Measurements from ENCODE around the gene BRSK1.

BRSK1 gene

GRCh38 chr19:55339889-55340783 lies 56.3 kb downstream of the BRSK1 start:
- DNase-seq = no peak

- DNase-seq = no peak
These were observed 57.0 kb downstream of the BRSK1 start for GRCh38 chr19:55340784-55341147.

- DNase-seq = peak; percentile 89
These were observed 57.4 kb downstream of the BRSK1 start for GRCh38 chr19:55341171-55341588.

- no peak for DNase-seq
These were observed 58.1 kb downstream of the BRSK1 start for GRCh38 chr19:55341595-55342531.

- DNase-seq = peak; percentile 66
These were observed 60.6 kb downstream of the BRSK1 start for GRCh38 chr19:55344444-55344843.

GRCh38 chr19:55345101-55345817 lies 61.5 kb downstream of the BRSK1 start:
- DNase-seq = no peak

- DNase-seq = no peak
These were observed 62.3 kb downstream of the BRSK1 start for GRCh38 chr19:55345818-55346724.

- DNase-seq = no peak
These were observed 63.1 kb downstream of the BRSK1 start for GRCh38 chr19:55346725-55347441.

GRCh38 chr19:55347442-55348009 lies 63.7 kb downstream of the BRSK1 start:
- DNase-seq = no peak

- no peak for DNase-seq
These were observed 64.7 kb downstream of the BRSK1 start for GRCh38 chr19:55348317-55349034.

- DNase-seq = no peak
These were observed 67.0 kb downstream of the BRSK1 start for GRCh38 chr19:55350620-55351315.

- no peak for DNase-seq
These were observed 68.2 kb downstream of the BRSK1 start for GRCh38 chr19:55352040-55352439.

- no peak for DNase-seq
These were observed 68.8 kb downstream of the BRSK1 start for GRCh38 chr19:55352549-55353145.

GRCh38 chr19:55353356-55353802 lies 69.6 kb downstream of the BRSK1 start:
- DNase-seq = no peak

GRCh38 chr19:55353803-55354697 lies 70.3 kb downstream of the BRSK1 start:
- DNase-seq = peak; percentile 46

GRCh38 chr19:55354698-55355212 lies 71.0 kb downstream of the BRSK1 start, which contains the start of gene COX6B2:
TSS of gene COX6B2 (minus strand) at chr19:55354719. CDS start at chr19:55354521, 198 bp downstream.
- no peak for DNase-seq

- no peak for DNase-seq
These were observed 71.5 kb downstream of the BRSK1 start for GRCh38 chr19:55355213-55355821.
